Stimulated activated CD8-positive, alpha-beta memory T cell treated with anti-CD3 and anti-CD28 coated beads, Interleukin-7, amount 100 ng/mL, for 4 hours (primary cell): ENCODE measurements around the gene EPS8.

Experiments
- DNase-seq, 2 donors: peaks; one replicate each; pipeline ENCODE4 v3.0.0-alpha.2; 2020; ENCODE audit warnings: low read depth in 2 of 2

The EPS8 gene

DNA sequence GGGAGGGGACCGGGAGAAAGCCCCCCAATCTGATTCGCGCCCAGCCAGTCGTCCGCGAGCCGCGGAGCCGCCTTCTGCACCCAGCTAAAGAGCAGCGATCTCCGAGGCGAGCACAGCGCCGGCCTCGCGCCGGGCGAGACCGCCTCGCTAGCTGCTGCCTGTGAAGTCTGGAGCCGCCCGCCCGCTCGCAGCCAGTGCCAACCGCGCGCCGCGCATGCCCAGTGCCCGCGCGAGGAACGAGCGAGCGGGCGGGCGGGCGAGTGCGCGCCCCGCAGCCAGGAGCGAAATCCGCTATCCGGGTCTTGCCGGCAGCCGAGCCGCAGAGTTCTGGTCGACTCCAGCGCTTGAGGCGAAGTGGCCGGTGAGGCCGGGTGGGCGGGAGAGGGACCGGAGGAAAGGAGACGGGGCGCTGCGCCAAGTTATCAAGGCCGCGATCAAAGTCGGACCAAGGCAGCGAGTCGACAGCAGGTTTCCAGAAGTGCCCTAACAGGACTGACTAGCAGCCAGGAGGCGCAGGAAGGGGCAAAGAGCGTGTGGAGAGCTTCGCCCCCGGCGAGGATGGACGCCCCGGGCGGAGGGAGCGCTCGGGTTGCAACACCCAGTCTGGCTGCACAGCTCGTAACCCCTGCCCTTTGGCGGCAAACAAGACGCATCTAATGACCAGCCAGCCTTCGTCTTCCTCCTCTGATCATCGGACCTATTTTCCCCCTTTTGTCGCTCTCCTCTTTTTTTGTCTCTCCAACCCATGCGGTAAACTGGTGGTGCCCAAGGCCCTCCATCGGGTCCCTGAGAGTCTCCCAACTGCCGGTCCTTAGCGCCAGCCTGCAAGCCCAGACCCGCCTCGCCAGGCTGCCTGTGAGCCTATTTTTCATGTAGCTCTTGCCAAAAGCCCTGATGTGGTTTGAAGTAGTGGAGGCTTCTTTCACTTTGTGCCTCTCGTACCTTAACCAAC, at the start of gene EPS8:
EPS8 (minus strand) TSS at position 169 of the 952 bp plus-strand sequence. CDS start 106,437 bp downstream, outside the sequence.
- peak; percentile 66 to 85 for DNase-seq

DNA sequence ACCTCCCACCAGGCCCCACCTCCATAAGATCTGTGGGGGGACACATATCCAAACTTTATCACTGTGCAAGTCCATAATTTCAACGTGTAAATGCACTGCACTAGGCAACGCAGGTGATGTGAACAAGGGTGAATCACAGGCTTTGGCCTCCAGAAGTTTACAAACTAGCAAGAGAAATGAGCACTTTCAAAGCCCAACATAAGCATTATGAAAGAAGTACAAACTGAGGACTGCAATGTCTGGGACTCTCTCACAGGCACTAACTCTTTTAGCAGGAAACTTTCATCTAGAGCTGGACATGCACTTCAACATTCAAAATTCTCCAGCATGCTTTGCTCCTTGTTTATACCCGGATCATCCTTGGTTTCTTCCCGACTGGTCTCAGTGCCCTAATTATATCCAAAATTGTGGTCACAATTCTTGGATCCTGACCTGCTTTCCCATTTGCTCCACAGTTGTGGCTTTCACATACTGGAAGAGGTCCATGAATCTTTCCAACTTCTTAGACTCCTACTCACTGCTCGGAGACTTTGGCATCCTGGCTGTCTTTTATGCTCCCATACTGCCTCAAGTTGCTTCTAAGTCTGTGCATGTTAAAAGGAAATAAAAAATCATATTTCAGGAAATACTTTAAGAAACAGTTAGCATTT, 48.1 kb upstream of the EPS8 start:
- DNase-seq, result no peak

DNA sequence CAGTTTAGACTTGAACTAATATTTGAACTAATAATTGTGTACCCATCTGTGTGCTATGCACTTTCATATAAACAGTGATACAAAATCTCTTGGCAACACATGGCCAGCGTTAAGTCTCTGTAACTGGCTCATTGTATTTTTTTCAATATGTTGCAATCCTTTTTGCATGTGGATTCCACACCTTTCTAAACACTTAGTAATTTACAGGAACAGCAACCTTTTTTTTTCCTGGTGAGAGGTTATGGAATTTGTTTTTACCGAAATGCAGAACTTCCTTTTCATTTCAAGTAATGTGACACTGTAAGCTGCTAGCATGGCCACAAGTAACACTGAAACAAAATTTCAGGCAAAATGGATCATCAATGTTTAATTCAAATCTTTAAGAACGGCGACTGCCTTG, 45.4 kb upstream of the EPS8 start:
- no peak for DNase-seq

DNA sequence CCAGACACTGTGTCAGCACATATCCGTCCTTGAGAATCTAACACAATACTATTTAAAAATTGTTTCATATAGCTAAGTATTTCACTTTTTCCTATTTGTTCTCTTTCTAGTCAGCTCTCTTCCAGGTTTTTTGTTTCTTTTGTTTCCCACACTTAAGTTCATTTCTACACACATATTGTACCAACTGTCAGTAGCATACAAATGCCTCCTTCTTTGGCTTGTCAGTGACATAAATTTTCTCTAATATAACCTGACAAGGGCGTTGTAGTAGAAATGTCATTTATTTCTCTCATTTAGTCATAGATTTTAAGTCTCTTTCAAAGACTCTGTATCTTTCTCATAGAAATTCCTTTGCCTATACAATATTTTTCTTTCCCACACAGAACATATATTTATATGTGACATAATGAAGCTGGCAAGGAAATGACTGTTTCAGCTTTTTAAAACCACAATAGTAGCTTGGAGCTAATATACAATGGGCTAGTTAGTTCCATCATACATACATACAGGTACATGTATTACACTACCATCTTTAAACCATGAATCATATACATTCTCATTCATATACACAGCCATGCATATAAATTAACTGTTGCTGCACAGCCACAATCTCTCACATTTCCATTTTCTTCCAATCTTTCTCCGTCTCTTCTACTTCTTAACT, 42.3 kb upstream of the EPS8 start:
- DNase-seq, result no peak

DNA sequence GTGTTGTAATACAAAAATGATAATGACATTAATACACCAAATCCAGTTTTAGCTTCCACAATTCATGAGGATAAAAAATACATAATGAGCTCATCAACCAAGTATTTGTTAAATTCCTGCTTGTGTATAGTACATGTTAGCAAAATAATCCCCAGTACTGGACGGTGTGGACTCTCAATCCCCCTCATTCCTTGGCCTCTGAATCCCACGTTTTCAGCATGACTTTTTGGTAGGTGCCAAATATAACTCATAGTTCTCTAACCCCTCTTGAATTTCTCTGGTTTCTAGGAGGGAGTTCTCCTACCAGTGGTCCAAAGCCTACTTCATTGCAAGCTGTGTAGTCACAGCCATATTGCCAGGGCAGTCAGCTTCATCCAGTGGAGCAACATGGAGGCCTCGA, 41.4 kb upstream of the EPS8 start:
- DNase-seq, result no peak

DNA sequence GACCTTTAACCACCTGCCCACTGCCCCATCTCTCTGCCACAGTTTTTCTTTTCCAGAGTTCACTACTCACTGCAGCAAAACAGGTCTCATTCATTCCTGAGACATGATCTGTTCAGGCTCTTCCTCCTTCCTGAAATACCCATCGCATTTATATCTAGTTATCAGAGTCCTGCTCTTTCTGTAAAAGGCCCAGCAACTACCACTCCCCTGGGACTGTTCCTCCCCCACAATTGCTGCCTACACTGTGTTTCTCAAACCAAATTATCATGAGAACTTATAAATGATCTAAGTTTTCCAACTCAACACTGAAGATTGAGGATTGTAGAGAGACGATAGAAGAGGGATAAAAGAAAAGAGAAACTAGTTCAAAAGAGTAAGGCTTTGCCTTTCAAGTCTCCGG, 40.8 kb upstream of the EPS8 start:
- DNase-seq, result no peak

DNA sequence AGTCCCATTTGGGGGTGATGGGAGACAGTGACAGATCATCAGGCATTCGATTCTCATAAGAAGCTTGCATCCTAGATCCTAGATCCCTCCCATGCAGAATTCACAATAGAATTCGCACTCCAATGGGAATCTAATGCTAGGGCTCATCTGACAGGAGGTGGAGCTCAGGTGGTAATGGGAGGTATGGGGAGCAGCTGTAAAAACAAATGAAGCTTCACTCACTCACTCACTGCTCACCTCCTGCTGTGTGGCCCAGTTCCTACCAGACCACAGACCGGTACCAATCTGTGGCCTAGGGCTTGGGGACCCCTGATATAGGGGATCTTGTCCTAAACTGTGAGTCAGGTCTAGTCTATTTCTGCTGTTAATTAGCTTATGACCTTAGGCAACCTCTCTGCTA, 40.1 kb upstream of the EPS8 start:
- DNase-seq, result no peak

DNA sequence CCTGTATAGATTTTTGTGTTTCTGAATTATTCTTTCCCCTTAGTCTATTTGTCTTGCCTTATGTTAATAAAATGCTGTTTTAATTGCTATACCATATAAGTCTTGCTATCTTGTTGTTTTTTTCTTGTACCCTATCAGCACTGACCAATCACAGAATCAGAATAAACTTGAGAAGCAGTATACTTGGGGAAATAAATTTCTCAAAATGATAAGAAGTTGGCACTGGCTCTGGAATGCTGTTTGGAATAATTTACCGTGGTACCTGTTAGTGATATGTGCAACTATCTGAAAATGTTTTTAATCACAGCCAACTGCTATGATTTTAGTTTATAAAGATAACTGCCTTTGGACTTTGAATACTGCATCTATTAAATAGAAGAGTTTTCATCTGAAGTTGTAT, 37.9 kb upstream of the EPS8 start:
- DNase-seq, result no peak

DNA sequence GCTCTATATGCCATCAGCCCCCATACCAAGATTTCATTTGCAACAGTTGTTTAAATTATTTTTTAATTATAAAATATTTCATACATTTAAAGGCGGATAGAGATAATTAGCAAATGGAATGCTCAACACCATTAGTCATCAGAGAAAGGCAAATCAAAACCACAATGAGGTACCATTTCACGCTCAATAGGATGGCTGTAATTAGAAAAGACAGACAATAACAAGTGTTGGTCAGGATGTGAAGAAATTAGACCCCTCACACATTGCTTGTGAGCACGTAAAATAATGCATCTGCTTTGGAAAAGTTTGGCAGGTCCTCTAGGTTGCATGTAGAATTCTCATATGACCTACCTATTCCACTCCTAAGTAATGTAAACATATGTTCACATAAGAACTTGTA, 35.3 kb upstream of the EPS8 start:
- DNase-seq, result no peak

DNA sequence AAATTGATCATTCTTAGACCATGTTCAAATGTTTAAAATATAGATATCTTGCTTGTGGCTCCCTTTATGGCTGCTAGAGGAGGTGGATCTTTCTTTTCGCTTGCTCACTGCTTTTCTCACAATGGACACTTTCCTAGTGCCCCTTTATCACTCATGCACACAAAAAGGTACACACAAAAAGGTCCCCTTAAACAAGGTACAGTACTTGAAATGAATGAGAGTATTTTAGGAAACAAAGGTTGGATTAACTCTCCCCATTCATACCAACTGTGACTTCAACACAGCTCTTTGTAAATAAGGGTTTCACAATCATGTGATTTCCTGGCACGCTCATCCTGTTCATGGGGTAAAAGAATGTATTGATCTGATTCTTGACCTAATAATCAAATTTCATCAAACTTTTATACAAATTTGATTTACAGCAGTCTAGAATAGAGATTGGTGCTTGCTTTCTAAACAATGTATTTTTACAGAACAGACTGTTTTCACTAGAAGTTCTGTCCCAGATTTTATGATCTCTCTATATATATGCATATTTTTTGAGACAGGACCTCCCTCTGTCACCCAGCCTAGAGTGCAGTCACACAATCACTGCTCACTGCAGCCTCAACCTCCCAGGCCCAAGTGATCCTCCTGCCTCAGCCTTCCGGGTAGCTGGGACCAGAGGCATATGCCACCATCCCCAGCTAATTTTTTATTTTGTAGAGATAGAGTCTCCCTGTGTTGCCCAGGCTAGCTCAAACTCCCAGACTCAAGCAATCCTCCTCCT, 34.4 kb upstream of the EPS8 start:
- no peak for DNase-seq

DNA sequence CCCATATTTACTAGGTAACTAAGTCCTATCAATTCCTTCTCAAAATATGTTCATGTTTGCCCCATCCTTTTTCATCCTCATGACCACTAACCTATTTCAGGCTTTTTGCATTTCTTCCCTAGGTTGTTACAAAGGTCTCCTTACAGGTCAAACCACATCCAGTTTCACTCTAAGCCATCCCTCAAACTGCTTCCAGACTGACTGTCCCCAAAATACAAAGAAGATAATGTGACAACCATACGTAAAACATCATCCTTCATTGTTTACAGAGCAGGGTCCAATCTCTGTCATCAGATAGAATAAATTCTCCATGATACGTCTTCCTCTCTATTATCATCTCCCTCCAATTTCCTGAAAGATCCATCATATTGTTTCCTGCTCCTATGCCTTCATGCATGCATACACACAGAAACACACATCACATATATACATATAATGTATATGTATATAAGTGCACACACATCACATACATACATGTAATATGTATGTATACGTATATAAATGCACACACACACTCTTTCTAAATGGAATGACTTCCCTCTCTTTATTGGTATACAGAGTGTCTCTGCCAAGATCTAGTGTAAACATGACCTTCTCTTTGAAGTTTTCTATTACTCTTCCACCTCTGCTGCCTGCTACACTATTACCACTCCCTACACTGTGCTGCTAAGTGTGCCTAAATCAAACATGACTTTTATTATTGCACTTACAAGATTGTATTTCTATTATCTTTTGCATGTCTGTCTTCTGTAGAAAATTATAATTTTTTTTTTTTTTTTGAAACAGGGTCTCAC, 30.7 kb upstream of the EPS8 start:
- DNase-seq, result no peak

DNA sequence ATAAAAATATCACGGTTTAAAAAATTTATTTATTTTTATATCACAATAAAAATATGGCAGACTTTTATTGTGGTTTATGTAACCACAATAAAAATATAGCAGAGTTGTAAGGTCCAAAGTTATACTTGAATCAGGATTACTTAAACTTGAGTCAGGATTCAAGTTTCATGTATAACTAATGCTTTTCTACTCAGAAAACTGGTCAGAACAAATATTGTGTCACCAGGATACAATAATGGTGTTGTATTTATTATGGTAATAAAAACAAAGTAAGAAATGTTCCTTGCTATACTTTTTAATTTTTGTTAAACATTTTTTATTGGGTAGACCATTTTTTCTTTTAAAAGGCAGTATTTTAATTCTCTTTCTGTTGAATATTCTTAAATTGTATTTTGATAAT, 29.2 kb upstream of the EPS8 start:
- no peak for DNase-seq

DNA sequence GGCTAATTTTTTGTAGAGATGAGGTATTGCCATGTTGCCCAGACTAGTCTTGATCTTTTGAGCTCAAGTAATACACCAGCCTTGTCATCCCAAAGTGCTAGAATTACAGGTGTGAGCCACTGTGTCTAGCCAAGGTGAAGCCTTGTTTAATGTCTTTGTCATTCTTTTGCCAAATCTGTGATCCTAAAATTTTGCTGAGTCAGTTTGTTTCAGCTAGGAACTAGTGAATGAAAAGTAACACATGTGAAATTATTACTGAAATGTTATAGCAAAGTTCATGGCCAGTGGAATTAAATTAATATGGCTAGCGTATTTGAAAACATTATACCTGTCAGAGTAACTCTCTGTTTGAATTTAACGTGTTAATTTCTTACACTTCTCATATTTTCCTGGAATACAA, 26.5 kb upstream of the EPS8 start:
- no peak for DNase-seq

DNA sequence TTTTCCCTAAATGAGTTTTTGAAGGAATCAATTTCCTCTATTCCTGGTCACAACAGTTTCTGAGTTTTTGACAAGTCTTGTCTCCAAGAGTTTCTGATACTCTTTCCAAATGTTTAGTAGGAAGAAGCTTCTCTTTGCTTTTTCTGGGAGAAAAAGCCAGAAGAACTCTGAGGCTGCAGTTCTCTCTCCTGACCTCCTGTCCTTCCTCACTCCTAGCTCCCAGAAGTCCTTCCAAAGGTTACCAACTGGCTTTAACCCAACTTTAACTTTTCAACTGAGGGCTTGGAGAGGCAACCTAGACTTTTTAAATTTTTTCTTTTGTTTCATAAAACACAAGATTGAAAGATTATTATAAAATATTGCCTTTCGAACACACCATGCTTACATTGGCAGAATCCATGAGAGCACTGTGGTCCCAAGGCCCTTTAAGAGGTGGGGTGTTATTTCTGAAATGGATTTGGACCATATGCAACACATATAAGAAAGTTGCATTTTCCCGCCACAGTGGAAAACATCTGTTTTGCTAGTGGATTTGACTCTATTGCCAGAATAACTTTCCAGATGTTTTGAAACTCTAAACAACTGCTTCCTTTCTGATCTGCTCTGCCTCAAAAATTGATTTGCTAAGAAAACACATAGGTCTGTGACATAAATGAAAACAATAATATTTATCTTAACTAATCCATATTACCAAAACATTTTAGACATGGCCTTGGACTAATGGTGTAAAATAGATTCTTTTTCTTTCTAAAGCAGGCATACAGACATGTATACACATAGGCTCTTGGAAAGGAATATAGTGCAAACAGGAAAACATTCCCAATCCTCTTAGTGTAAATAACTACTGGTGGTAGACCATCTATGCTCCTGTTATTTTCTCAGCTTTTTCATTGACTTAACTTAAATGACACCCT, 22.3 kb upstream of the EPS8 start:
- no peak for DNase-seq

DNA sequence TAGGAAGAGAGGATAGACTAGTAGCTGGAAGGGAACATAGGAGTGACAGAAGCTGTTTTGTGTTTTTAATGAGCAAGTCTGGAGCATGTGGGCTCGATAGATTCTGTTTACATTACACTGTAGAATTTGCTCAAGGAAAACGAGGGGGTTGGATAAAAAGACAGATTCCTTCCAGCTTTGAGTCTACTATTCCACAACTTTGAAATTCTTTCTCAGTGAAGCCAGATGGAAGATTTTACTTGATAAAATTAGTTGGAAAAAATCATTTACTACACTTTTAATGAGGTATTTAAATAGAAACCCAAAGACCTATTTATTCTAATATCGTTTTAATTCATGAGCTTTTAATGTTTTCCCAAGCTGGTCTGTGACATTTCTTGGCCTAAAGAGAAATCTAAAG, 19.5 kb upstream of the EPS8 start:
- DNase-seq, result no peak

DNA sequence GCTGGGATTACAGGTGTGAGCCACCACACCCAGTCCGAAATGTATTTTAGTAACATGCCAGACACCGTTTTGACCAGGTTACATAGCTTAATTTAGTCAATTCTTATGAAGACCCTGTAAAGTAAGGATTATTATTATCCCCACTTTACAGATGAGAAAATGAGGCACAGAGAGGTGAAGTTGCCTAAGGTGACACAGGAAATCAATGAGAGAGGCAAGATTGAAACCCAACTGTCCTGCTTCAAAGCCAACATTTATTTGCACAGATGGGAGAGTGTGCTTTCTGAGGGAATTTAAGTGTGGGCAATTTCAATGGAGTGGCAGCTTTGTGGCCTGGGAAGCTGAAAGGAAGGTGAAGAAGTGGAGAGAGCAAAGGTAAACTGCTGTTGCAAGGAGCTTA, 19.1 kb upstream of the EPS8 start:
- DNase-seq, result no peak

DNA sequence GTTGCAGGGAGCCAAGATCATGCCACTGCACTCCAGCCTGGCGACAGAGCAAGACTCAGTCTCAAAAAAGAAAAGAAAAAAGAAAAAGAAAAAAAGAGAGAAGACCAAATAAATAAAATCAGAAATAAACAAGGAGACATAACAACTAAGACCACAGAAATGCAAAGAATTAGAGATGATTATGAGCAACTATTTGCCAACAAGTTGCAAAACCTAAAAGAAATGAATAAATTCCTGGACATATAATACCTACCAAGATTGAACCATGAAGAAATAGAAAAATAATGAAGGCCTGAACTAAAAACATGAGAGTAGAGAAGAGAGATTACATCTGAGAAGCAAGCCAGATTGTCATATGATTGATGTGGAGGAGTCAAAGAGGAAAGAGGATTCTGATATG, 17.6 kb upstream of the EPS8 start:
- DNase-seq, result no peak

DNA sequence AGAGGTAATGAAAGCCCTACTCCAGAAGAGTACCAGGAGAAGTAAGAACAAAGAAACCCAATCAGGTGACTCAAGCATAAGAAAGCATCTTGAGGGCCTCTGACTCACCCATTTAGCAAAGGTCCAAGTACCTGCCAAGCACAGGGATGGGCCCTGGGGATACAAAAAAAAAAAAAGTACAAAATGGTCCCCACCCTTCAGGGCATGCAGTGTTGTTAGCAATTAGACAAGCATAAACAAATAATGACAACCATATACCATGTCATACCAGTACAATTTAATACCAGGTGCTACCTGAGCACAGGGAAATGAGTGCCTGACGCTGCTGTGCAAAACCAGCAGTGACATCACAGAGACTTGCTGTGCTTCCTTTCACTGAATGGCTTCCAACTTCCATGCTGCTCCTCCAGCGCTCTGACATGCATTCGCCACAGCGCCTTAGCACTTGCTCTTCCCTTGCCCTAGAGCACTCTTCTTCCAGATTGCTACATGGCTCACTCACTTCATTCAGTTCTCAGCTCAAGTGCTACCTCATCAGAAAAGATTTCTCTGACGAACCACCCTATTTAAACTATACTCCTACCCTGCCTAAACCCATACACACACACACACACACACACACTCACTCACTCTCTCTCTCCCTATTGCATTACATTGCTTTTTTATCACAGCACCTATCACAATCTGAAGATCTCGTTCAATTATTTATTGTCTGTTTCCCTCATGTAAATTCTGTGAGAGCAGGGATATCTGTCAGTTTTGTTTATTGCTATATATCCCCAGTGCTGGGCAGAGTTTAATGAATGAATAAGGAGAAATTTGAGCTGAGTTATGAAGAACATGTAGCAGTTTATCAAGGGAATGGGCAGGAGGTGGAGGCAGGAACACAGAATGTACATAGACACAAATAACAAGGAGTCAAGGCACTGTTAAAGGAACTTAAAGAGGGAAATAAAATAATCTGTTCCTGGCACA, 12.9 kb upstream of the EPS8 start:
- DNase-seq, result no peak

DNA sequence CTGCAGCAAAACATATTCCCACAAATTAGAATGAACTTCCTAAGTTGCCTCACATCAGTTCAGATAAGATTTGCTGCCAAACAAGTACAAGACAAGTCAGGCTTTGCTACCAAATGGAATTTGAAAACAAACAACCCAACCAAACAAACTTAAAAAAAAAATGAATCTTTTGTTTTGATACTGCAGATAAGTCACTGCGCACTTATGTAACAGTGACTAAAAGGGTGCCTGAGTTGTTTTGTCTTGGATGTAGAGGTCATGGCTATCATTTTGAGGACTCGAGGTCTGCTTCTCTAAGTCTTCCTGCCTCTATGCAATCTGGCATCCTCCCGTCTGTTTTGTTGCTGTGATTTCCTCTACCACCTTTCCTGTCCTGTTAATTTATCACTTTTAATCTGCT, 11.1 kb upstream of the EPS8 start:
- DNase-seq, result no peak
